Astrocyte (in vitro differentiated cells and primary cell): ENCODE data around the gene IFT52.

ENCODE experiments used
- EZH2 ChIP-seq: IDR thresholded peaks from 2 replicates; pipeline ENCODE4 v1.6.1; 2012; ENCODE audit warnings: mild to moderate bottlenecking, low read length, inconsistent platforms; ENCODE audit not compliant: insufficient read depth
- TF ChIP-seq, protein P1 (sequence below): IDR thresholded peaks from 2 replicates; pipeline ENCODE4 v1.5.1; 2011; ENCODE audit warnings: low read depth, mild to moderate bottlenecking, inconsistent platforms, low read length, moderate library complexity; ENCODE audit not compliant: insufficient read depth

DNA sequence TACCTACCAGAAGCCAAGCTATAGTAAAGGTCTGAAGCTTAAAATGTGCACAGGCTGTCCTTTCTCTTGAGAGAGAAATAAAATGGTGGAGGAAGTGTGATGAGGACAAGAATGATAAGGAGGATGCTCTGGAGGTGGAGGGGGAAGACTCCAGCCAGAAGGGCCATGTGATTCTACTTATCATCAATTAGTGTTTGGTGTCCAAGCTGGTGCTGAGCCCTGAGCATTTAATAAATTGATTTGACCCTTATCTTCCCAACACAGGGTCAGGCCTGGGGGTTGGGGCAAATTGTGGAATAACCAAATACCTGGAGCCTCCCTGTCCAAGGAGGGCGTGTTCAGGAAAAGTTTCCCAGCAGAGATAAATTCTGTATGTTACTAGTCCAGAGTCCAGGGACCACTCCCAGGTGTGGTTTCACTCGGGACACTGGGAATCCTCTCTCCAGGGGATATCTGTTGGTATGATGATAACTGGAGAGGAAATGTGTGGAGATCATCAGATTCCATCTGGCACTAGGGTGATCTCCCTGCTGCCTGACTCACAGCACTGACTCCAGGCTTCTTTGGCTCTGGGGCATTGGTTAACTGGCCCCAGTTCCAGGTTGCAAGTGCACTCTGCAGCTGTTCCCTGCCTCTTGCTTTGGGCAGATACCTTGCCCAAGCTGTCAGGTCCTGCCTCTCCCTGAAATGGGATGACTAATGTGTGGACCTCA lies 72.4 kb downstream of the IFT52 start:
- TF ChIP-seq, protein P1, sequence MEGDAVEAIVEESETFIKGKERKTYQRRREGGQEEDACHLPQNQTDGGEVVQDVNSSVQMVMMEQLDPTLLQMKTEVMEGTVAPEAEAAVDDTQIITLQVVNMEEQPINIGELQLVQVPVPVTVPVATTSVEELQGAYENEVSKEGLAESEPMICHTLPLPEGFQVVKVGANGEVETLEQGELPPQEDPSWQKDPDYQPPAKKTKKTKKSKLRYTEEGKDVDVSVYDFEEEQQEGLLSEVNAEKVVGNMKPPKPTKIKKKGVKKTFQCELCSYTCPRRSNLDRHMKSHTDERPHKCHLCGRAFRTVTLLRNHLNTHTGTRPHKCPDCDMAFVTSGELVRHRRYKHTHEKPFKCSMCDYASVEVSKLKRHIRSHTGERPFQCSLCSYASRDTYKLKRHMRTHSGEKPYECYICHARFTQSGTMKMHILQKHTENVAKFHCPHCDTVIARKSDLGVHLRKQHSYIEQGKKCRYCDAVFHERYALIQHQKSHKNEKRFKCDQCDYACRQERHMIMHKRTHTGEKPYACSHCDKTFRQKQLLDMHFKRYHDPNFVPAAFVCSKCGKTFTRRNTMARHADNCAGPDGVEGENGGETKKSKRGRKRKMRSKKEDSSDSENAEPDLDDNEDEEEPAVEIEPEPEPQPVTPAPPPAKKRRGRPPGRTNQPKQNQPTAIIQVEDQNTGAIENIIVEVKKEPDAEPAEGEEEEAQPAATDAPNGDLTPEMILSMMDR: no peak
- no peak for TF ChIP-seq EZH2
